PC-3 (cell line): ENCODE results near the gene SEMA5A. TPM values are rescaled to one million over a fixed set of nuclear protein-coding genes. Genes with fewer than 3 reads are reported as not detected.

Source experiments
- ATAC-seq: fragments of 200-7000 bp; cut with Tn5 transposase; 2 replicates; pipeline ENCODE4 v1.9.1; 2020; ENCODE audit warnings: mild to moderate bottlenecking, moderate library complexity
- BruUV-seq: library from RNA; stranded (reverse); fragments of 400-500 nt; replicated peaks from 2 replicates; lab custom pipeline; 2021; lab: Mats Ljungman, UMichigan
- CTCF ChIA-PET: fragments of 300-600 bp; sonication (Branson Sonifier 250); formaldehyde crosslinking; loops from one replicate; lab custom pipeline; 2022; ENCODE audit warnings: antibody characterized with exemption; lab: Charles Lee
- POLR2A ChIA-PET: fragments of 300-600 bp; sonication (Branson Sonifier 250); formaldehyde crosslinking; loops from one replicate; lab custom pipeline; 2022; ENCODE audit warnings: antibody characterized with exemption; ENCODE audit not compliant: unreplicated experiment; lab: Charles Lee
- DNase-seq: peaks from one replicate; pipeline ENCODE4 v3.0.0-alpha.2; 2015
- H2AFZ ChIP-seq: fragments of 300-600 bp; sonication (generic); 2 replicates; pipeline ENCODE4 v1.6.0; 2016; ENCODE audit warnings: antibody characterized with exemption, low read length
- H3F3A ChIP-seq: fragments of 300-600 bp; sonication (generic); one replicate; pipeline ENCODE4 v1.6.0; 2017; ENCODE audit warnings: antibody characterized with exemption, low read length, control low read depth, mild to moderate bottlenecking; ENCODE audit not compliant: unreplicated experiment
- H3K27ac ChIP-seq: fragments of 300-600 bp; sonication (generic); 2 replicates; pipeline ENCODE4 v1.5.1; 2016; ENCODE audit warnings: mild to moderate bottlenecking, low read length
- H3K27me3 ChIP-seq: fragments of 300-600 bp; sonication (generic); 2 replicates; pipeline ENCODE4 v1.6.1; 2016; ENCODE audit warnings: low read length, mixed read lengths
- H3K36me3 ChIP-seq: fragments of 300-600 bp; sonication (generic); 2 replicates; pipeline ENCODE4 v1.6.1; 2016; ENCODE audit warnings: low read depth, mixed run types, low read length, mixed read lengths
- H3K4me1 ChIP-seq: fragments of 300-600 bp; sonication (generic); 2 replicates; pipeline ENCODE4 v1.5.1; 2016; ENCODE audit warnings: low read length; ENCODE audit not compliant: insufficient read depth
- H3K4me2 ChIP-seq: fragments of 300-600 bp; sonication (generic); 2 replicates; pipeline ENCODE4 v1.6.0; 2016; ENCODE audit warnings: low read length
- H3K4me3 ChIP-seq: fragments of 300-600 bp; sonication (generic); 2 replicates; pipeline ENCODE4 v1.5.1; 2016; ENCODE audit warnings: mild to moderate bottlenecking, low read length, mixed read lengths
- H3K79me2 ChIP-seq: fragments of 300-600 bp; sonication (generic); 2 replicates; pipeline ENCODE4 v1.6.1; 2017; ENCODE audit warnings: low read length, mixed read lengths
- H3K9ac ChIP-seq: fragments of 300-600 bp; sonication (generic); 2 replicates; pipeline ENCODE4 v1.6.0; 2016; ENCODE audit warnings: mild to moderate bottlenecking, low read length
- H3K9me2 ChIP-seq: fragments of 300-600 bp; sonication (generic); replicated peaks from 2 replicates; pipeline ENCODE4 v1.6.1; 2016; ENCODE audit warnings: mixed run types, low read length, mixed read lengths
- H3K9me3 ChIP-seq: fragments of 300-600 bp; sonication (generic); 2 replicates; pipeline ENCODE4 v1.6.1; 2016; ENCODE audit warnings: low read length, mixed read lengths
- H4K20me1 ChIP-seq: fragments of 300-600 bp; sonication (generic); 2 replicates; pipeline ENCODE4 v1.6.1; 2016; ENCODE audit warnings: low read length, mixed read lengths
- CTCF ChIP-seq: fragments of 300-600 bp; sonication (generic); conservative IDR thresholded peaks from 2 replicates; pipeline ENCODE4 v1.5.1; 2017; ENCODE audit warnings: antibody characterized with exemption, low read depth, mild to moderate bottlenecking, low read length
- EZH2 ChIP-seq: fragments of 300-600 bp; sonication (generic); IDR thresholded peaks from one replicate; pipeline ENCODE4 v1.6.1; 2017; ENCODE audit warnings: antibody characterized with exemption, mild to moderate bottlenecking, low read length; ENCODE audit not compliant: unreplicated experiment
- EZH2phosphoT487 ChIP-seq: fragments of 300-600 bp; sonication (generic); IDR thresholded peaks from 2 replicates; pipeline ENCODE4 v1.6.1; 2018; ENCODE audit warnings: mild to moderate bottlenecking, antibody characterized with exemption, low read length, borderline replicate concordance
- intact Hi-C: fragments of 100-400 bp; cut with micrococcal nuclease; formaldehyde crosslinking; loops from 2 replicates; pipeline ENCODE4 v1.9.0; 2023
- total RNA-seq: library from RNA; depleted of rRNA; stranded (reverse); fragments of >200 nt; gene quantifications from 2 replicates; pipeline ENCODE4 v1.2.3, GENCODE V29; 2014

The SEMA5A gene
- total RNA-seq, 1 experiment from 2014 or later, result 4.4 TPM

- H2AFZ ChIP-seq, result 0 out of 2 replicates have a peak overlapping the region, but pooled peaks have one; percentile 3
- peaks cover 21% of the 10 kb centered on the region for H3F3A ChIP-seq
- peak overlapping the region; percentile 62 for H3K9ac ChIP-seq
- ChIA-PET POLR2A (no interaction called here), CTCF (no interaction called here)
- DNase-seq (peak; percentile 49), ATAC-seq (no peak)
- peak overlapping the region; percentile 93 for H3K27ac ChIP-seq
- no peaks in the 10 kb centered on the region for H3K79me2 ChIP-seq
- H3K9me2 ChIP-seq, result no peaks in the 10 kb centered on the region
- H3K9me3 ChIP-seq, result no peaks in the 10 kb centered on the region
- peaks cover 48% of the 10 kb centered on the region for H3K4me1 ChIP-seq
- no peaks in the 10 kb centered on the region for H3K36me3 ChIP-seq
- TF ChIP-seq EZH2 (no peak), EZH2phosphoT487 (no peak), CTCF (no peak)
- peak overlapping the region; percentile 67 for H3K4me2 ChIP-seq
- no peaks in the 10 kb centered on the region for H4K20me1 ChIP-seq
- intact Hi-C loops, result no loop called here
- no peaks in the 10 kb centered on the region for H3K27me3 ChIP-seq
- no peak overlapping the region for H3K4me3 ChIP-seq
- no TSS peak for BruUV-seq
Observed at GRCh38 chr5:9438596-9439354, 107.1 kb downstream of the SEMA5A start.

- no peak overlapping the region for H3K4me3 ChIP-seq
- ATAC-seq, result peak; percentile 27
- ChIA-PET POLR2A (no interaction called here), CTCF (interaction anchor here (0.6 kb wide), 1 partner anchor 106 kb away, joined by 3 read pairs; no protein-coding TSS in a partner anchor)
- no peaks in the 10 kb centered on the region for H3K9me2 ChIP-seq
- DNase-seq, result peak; percentile 81
- peak overlapping the region; percentile 62 for H3K9ac ChIP-seq
- peak overlapping the region; percentile 93 for H3K27ac ChIP-seq
- peaks cover 48% of the 10 kb centered on the region for H3K4me1 ChIP-seq
- peak overlapping the region; percentile 41 for H2AFZ ChIP-seq
- H3F3A ChIP-seq, result peaks cover 21% of the 10 kb centered on the region
- H3K9me3 ChIP-seq, result no peaks in the 10 kb centered on the region
- H3K36me3 ChIP-seq, result no peaks in the 10 kb centered on the region
- BruUV-seq, result no TSS peak
- H3K27me3 ChIP-seq, result no peaks in the 10 kb centered on the region
- H4K20me1 ChIP-seq, result no peaks in the 10 kb centered on the region
- intact Hi-C loops, result no loop called here
- peak overlapping the region; percentile 67; the same call in 1 of the 2 replicates for H3K4me2 ChIP-seq
- no peaks in the 10 kb centered on the region for H3K79me2 ChIP-seq
- TF ChIP-seq EZH2 (no peak), CTCF (no peak), EZH2phosphoT487 (no peak)
Observed at GRCh38 chr5:9437741-9438240, 108.1 kb downstream of the SEMA5A start.
